ENCODE data around the gene ADO.

- no peak for TF ChIP-seq CTCF (IDR thresholded peaks at IDR 0.05 in 2 of 3, conservative IDR thresholded peaks at IDR 0.05 in 1 of 3; ENCODE audit: borderline replicate concordance in 1 of 3, insufficient read depth in 1 of 3, low read depth in 2 of 3, low read length in 2 of 3)
- no peak for TF ChIP-seq POLR2A (IDR thresholded peaks at IDR 0.05; ENCODE audit: borderline replicate concordance, extremely low read depth, insufficient read depth, insufficient read length)
- no peak for TF ChIP-seq REST (IDR thresholded peaks at IDR 0.05; ENCODE audit: low read depth)
- TF ChIP-seq EZH2 (IDR thresholded peaks at IDR 0.05), result no peak
- no peak for TF ChIP-seq CEBPB (IDR thresholded peaks at IDR 0.05; ENCODE audit: low read depth)
- TF ChIP-seq POLR2AphosphoS5 (IDR thresholded peaks at IDR 0.05; ENCODE audit: low read depth, low read length), result no peak
- TF ChIP-seq FOSL1 (IDR thresholded peaks at IDR 0.05; ENCODE audit: low read depth), result no peak
- TF ChIP-seq SRF (IDR thresholded peaks at IDR 0.05; ENCODE audit: low read depth), result no peak
- no peak for TF ChIP-seq RAD21 (IDR thresholded peaks at IDR 0.05; ENCODE audit: low read depth)
Measured at GRCh38 chr10:62803724-62804355, 680 bp upstream of the ADO start.
